ENCODE data around the gene GMPPA. TPM values are rescaled to one million over a fixed set of nuclear protein-coding genes. Genes with fewer than 3 reads are reported as not detected.

Gene GMPPA
- total and polyA plus RNA-seq, 10 donors = 21.2 to 45.5 (median 29.8) TPM

DNA sequence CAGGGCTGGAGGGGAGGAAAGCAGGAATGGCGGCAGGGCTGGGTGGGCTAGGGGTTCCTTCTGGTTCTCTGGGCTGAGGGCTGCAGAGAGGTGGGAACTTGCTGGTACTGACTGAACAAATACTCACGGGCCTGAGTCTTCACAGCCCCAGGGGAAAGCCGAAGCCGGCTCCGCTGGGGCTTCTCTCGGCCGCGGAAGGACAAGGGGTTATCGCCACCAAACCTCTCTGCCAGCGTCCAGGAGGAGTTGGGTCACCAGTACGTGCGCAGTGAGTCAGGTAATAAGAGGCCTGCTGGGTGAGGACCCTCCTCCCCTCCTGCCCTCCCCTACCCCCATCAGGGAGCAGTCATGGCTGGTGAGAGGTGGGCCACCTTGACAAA is 13.5 kb upstream of the GMPPA start:
- H3K27me3 ChIP-seq (replicated peaks in 1 of 7) = peaks cover 5 to 82% (median 46%) of the 10 kb centered on the region in 7 donors
- intact Hi-C loops (cut with DNase I; ENCODE audit: low total_unique reads) = no loop called here
- WGBS, 5 donors = 59 to 72% (median 63%) methylated on average over 12 of the region's 12 CpGs
- no peaks in the 10 kb centered on the region for H3K9me3 ChIP-seq
- DNase-seq = no peak
- TF ChIP-seq, protein P1, sequence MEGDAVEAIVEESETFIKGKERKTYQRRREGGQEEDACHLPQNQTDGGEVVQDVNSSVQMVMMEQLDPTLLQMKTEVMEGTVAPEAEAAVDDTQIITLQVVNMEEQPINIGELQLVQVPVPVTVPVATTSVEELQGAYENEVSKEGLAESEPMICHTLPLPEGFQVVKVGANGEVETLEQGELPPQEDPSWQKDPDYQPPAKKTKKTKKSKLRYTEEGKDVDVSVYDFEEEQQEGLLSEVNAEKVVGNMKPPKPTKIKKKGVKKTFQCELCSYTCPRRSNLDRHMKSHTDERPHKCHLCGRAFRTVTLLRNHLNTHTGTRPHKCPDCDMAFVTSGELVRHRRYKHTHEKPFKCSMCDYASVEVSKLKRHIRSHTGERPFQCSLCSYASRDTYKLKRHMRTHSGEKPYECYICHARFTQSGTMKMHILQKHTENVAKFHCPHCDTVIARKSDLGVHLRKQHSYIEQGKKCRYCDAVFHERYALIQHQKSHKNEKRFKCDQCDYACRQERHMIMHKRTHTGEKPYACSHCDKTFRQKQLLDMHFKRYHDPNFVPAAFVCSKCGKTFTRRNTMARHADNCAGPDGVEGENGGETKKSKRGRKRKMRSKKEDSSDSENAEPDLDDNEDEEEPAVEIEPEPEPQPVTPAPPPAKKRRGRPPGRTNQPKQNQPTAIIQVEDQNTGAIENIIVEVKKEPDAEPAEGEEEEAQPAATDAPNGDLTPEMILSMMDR (IDR thresholded peaks at IDR 0.05 in 8 of 11, conservative IDR thresholded peaks at IDR 0.05 in 3 of 11) = no peak
- TF ChIP-seq POLR2AphosphoS5 (IDR thresholded peaks at IDR 0.05) (no peak), POLR2A (IDR thresholded peaks at IDR 0.05) (no peak)
- H3K27ac ChIP-seq = no peak overlapping the region
- H3K4me1 ChIP-seq = peaks cover 0 to 20% (median 16%) of the 10 kb centered on the region in 6 donors
- H3K36me3 ChIP-seq = no peaks in the 10 kb centered on the region
- H3K4me3 ChIP-seq = peak overlapping the region in 1 of 8 donors; percentile 60

DNA sequence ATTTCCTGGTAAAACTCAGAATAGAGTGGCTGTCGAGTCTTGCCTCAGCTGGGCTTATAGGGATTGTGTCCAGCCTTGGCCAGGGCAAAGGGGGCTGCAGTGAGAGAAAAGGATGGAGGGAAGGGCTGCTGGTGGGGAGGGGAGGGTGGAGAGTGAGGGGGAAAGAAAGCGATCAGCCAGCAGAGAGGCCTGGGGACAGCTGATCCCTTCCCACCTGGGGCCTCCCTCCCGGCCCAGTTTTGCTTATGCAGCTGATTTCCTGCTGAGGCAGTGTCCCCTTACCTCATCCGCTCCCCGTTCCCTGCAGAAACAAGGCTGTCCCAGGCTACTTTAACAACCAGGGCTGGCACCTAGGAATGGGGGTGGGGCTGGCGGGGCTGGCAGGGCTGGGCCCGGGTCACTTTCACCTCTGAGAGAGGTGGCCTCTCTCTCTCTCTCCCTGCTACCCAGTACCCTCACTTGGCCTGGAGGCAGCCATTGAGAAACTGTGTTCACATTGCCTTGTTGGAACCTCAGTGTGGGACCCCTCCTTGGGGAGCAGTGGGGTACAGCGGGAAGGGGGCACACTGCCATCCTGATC is 12.2 kb upstream of the GMPPA start:
- TF ChIP-seq, protein P1 (IDR thresholded peaks at IDR 0.05 in 8 of 11, conservative IDR thresholded peaks at IDR 0.05 in 3 of 11) = no peak
- no peak for TF ChIP-seq POLR2A (IDR thresholded peaks at IDR 0.05)
- no peak for TF ChIP-seq POLR2AphosphoS5 (IDR thresholded peaks at IDR 0.05)
- peaks cover 0 to 20% (median 16%) of the 10 kb centered on the region in 6 donors for H3K4me1 ChIP-seq
- intact Hi-C loops (cut with DNase I; ENCODE audit: low total_unique reads) = no loop called here
- no peaks in the 10 kb centered on the region for H3K9me3 ChIP-seq
- H3K4me3 ChIP-seq = no peak overlapping the region
- DNase-seq = no peak
- no peak overlapping the region for H3K27ac ChIP-seq
- WGBS, 5 donors = 50 to 55% (median 51%) methylated on average over 7 to 8 of the region's 8 CpGs
- H3K27me3 ChIP-seq (replicated peaks in 1 of 7) = peaks cover 5 to 95% (median 48%) of the 10 kb centered on the region in 7 donors
- no peaks in the 10 kb centered on the region for H3K36me3 ChIP-seq

DNA sequence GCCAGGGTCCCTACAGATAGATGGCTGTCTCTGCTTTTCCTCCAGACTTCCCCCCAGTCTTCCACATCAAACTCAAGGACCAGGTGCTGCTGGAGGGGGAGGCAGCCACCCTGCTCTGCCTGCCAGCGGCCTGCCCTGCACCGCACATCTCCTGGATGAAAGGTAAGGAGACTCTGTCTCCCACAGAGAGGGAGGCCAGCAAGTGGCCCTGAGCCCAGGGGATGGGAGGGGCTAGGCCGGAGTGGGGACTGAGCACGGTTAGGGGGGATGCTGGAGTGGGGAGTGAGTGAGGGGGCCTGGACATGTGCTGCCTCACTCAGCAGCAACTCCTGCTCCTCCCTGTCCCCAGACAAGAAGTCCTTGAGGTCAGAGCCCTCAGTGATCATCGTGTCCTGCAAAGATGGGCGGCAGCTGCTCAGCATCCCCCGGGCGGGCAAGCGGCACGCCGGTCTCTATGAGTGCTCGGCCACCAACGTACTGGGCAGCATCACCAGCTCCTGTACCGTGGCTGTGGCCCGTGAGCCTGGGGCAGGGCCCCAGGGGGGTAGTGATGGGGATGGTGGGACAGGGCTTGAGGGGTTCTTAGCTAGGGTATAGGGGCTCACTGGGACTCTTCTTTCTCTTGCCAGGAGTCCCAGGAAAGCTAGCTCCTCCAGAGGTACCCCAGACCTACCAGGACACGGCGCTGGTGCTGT is 10.4 kb upstream of the GMPPA start:
- 84 to 91% (median 86%) methylated on average over 13 to 17 of the region's 17 CpGs for WGBS, 5 donors
- no peak overlapping the region for H3K27ac ChIP-seq
- no peak for DNase-seq
- H3K27me3 ChIP-seq (replicated peaks in 1 of 7) = peaks cover 5 to 100% (median 54%) of the 10 kb centered on the region in 7 donors
- peaks cover 0 to 20% (median 16%) of the 10 kb centered on the region in 6 donors for H3K4me1 ChIP-seq
- TF ChIP-seq POLR2A (IDR thresholded peaks at IDR 0.05) (no peak), POLR2AphosphoS5 (IDR thresholded peaks at IDR 0.05) (no peak)
- TF ChIP-seq, protein P1 (IDR thresholded peaks at IDR 0.05 in 8 of 11, conservative IDR thresholded peaks at IDR 0.05 in 3 of 11) = no peak
- no peaks in the 10 kb centered on the region for H3K36me3 ChIP-seq
- H3K9me3 ChIP-seq = no peaks in the 10 kb centered on the region
- intact Hi-C loops (cut with DNase I; ENCODE audit: low total_unique reads) = no loop called here
- H3K4me3 ChIP-seq = no peak overlapping the region

DNA sequence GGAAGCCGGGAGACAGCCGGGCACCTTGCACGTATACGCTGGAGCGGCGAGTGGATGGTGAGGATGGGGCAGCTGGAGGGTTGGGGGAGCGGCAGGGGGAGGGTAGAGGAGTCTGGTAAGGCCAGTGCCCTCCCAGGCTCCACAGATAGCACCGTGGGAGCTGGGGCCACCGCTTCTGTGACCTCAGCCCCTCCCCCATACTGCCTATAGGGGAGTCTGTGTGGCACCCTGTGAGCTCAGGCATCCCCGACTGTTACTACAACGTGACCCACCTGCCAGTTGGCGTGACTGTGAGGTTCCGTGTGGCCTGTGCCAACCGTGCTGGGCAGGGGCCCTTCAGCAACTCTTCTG is 9.9 kb upstream of the GMPPA start:
- no peak overlapping the region for H3K27ac ChIP-seq
- peaks cover 5 to 100% (median 54%) of the 10 kb centered on the region in 7 donors for H3K27me3 ChIP-seq (replicated peaks in 1 of 7)
- intact Hi-C loops (cut with DNase I; ENCODE audit: low total_unique reads) = no loop called here
- TF ChIP-seq POLR2AphosphoS5 (IDR thresholded peaks at IDR 0.05) (no peak), POLR2A (IDR thresholded peaks at IDR 0.05) (no peak)
- TF ChIP-seq, protein P1 (IDR thresholded peaks at IDR 0.05 in 8 of 11, conservative IDR thresholded peaks at IDR 0.05 in 3 of 11) = no peak
- no peak for DNase-seq
- peaks cover 0 to 15% (median 12%) of the 10 kb centered on the region in 6 donors for H3K4me1 ChIP-seq
- WGBS, 5 donors = 79 to 90% (median 83%) methylated on average over 14 of the region's 14 CpGs
- no peaks in the 10 kb centered on the region for H3K36me3 ChIP-seq
- no peak overlapping the region for H3K4me3 ChIP-seq
- H3K9me3 ChIP-seq = no peaks in the 10 kb centered on the region

All from spleen (tissue), 11 donors.